ENCODE results near the gene SLC16A7.

Gene SLC16A7

GRCh38 chr12:59719701-59720100 is 123.9 kb downstream of the SLC16A7 start:
- no peak overlapping the region for H3K27ac ChIP-seq (ENCODE audit: low read depth, low read length, poor library complexity, severe bottlenecking)
- no peak overlapping the region for H3K9ac ChIP-seq (ENCODE audit: low read length)
- no peaks in the 10 kb centered on the region for H3K27me3 ChIP-seq (ENCODE audit: insufficient read depth, low read length)
- no peaks in the 10 kb centered on the region; the same call in 1 of the 2 replicates for H3K36me3 ChIP-seq (ENCODE audit: insufficient read depth, low read length)
- no peaks in the 10 kb centered on the region for H3F3A ChIP-seq (ENCODE audit: insufficient read depth, low read length)
- no peak overlapping the region for H3K4me2 ChIP-seq (ENCODE audit: low read length)
- TF ChIP-seq EZH2 (IDR thresholded peaks at IDR 0.05; ENCODE audit: borderline replicate concordance, low read length) (no peak), CTCF (IDR thresholded peaks at IDR 0.05; ENCODE audit: low read length) (no peak)
- no peak overlapping the region for H3K4me3 ChIP-seq (ENCODE audit: low read depth, low read length, poor library complexity, severe bottlenecking)
- no peak overlapping the region for H2AFZ ChIP-seq (ENCODE audit: low read length)
- H3K9me3 ChIP-seq (ENCODE audit: low read length): no peaks in the 10 kb centered on the region
- no peaks in the 10 kb centered on the region for H3K9me2 ChIP-seq (ENCODE audit: low read depth, low read length)
- no peaks in the 10 kb centered on the region for H3K79me2 ChIP-seq (ENCODE audit: insufficient read depth, low read length)
- H4K20me1 ChIP-seq (ENCODE audit: insufficient read depth, low read length): no peaks in the 10 kb centered on the region
- H3K4me1 ChIP-seq (ENCODE audit: insufficient read depth, low read length, severe bottlenecking): no peaks in the 10 kb centered on the region

GRCh38 chr12:59723520-59723919 is 127.7 kb downstream of the SLC16A7 start:
- Histone ChIP-seq H3K9me3 (ENCODE audit: low read length) (no peaks in the 10 kb centered on the region), H3K4me1 (ENCODE audit: insufficient read depth, low read length, severe bottlenecking) (no peaks in the 10 kb centered on the region), H3K4me2 (ENCODE audit: low read length) (no peak overlapping the region), H3K4me3 (ENCODE audit: low read depth, low read length, poor library complexity, severe bottlenecking) (no peak overlapping the region), H3F3A (ENCODE audit: insufficient read depth, low read length) (no peaks in the 10 kb centered on the region), H3K9me2 (ENCODE audit: low read depth, low read length) (no peaks in the 10 kb centered on the region), H3K27ac (ENCODE audit: low read depth, low read length, poor library complexity, severe bottlenecking) (no peak overlapping the region), H4K20me1 (ENCODE audit: insufficient read depth, low read length) (no peaks in the 10 kb centered on the region), H3K9ac (ENCODE audit: low read length) (no peak overlapping the region), H3K27me3 (ENCODE audit: insufficient read depth, low read length) (no peaks in the 10 kb centered on the region), H3K36me3 (ENCODE audit: insufficient read depth, low read length) (no peaks in the 10 kb centered on the region), H3K79me2 (ENCODE audit: insufficient read depth, low read length) (no peaks in the 10 kb centered on the region), H2AFZ (ENCODE audit: low read length) (no peak overlapping the region)
- TF ChIP-seq CTCF (IDR thresholded peaks at IDR 0.05; ENCODE audit: low read length) (no peak), EZH2 (IDR thresholded peaks at IDR 0.05; ENCODE audit: borderline replicate concordance, low read length) (no peak)

GRCh38 chr12:59724011-59724695 is 128.3 kb downstream of the SLC16A7 start:
- Histone ChIP-seq H3K9me2 (ENCODE audit: low read depth, low read length) (no peaks in the 10 kb centered on the region), H3K27ac (ENCODE audit: low read depth, low read length, poor library complexity, severe bottlenecking) (no peak overlapping the region), H2AFZ (ENCODE audit: low read length) (no peak overlapping the region), H3K79me2 (ENCODE audit: insufficient read depth, low read length) (no peaks in the 10 kb centered on the region), H3K9ac (ENCODE audit: low read length) (no peak overlapping the region), H4K20me1 (ENCODE audit: insufficient read depth, low read length) (no peaks in the 10 kb centered on the region), H3K27me3 (ENCODE audit: insufficient read depth, low read length) (no peaks in the 10 kb centered on the region), H3K4me3 (ENCODE audit: low read depth, low read length, poor library complexity, severe bottlenecking) (no peak overlapping the region), H3K4me1 (ENCODE audit: insufficient read depth, low read length, severe bottlenecking) (no peaks in the 10 kb centered on the region), H3K4me2 (ENCODE audit: low read length) (no peak overlapping the region), H3F3A (ENCODE audit: insufficient read depth, low read length) (no peaks in the 10 kb centered on the region), H3K36me3 (ENCODE audit: insufficient read depth, low read length) (no peaks in the 10 kb centered on the region), H3K9me3 (ENCODE audit: low read length) (no peaks in the 10 kb centered on the region)
- no peak for TF ChIP-seq CTCF (IDR thresholded peaks at IDR 0.05; ENCODE audit: low read length)
- no peak for TF ChIP-seq EZH2 (IDR thresholded peaks at IDR 0.05; ENCODE audit: borderline replicate concordance, low read length)
